HG02642 (cell line): Measurements from ENCODE around the gene METTL14.

ENCODE experiments used
- ATAC-seq: cut with Tn5 transposase; IDR thresholded peaks from one replicate; pipeline ENCODE4 v1.9.1; 2021; ENCODE audit warnings: mild to moderate bottlenecking; ENCODE audit not compliant: unreplicated experiment, poor library complexity

The METTL14 gene

DNA sequence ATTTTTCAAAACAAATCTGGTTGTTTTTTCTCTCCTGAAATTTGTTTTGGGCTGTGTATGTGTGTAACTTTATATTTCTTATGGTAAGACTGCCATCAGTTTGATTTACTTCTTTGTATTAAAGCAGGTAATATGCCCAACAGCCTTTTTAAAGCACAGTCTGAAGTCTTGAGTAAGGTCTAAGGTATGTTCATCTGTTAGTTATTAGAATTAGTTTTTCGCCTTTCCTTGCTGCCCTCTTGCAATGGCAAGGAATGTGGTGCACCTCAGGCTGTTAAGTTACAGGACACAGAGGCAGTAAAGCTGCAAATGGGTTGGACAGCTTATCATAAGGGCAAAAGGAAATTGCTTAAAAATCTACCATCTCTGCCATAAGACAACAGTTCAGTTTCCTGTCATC lies 71.8 kb downstream of the METTL14 start:
- no peak for ATAC-seq

DNA sequence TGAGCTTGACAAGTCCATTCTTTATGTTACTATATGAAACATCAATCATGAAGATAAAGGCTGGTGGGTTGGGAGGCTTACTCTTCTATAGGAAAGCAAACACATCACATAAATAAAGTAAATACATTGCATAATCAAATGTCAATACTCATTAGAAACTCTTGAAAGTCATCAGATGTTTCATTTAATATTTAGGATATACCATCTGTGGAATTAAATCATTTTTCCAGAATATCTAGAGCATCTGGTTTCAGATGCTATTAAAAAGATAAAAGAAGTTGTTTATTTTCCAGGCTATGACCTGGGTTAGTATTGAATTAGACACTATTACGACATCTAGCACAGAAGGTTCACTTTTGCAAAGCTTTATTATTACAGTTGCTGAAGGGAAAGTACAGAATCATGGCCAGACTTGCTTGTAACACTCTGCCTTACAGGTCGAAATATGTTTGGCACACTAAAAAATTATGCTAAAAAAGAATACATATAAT lies 72.6 kb downstream of the METTL14 start:
- ATAC-seq, result no peak

DNA sequence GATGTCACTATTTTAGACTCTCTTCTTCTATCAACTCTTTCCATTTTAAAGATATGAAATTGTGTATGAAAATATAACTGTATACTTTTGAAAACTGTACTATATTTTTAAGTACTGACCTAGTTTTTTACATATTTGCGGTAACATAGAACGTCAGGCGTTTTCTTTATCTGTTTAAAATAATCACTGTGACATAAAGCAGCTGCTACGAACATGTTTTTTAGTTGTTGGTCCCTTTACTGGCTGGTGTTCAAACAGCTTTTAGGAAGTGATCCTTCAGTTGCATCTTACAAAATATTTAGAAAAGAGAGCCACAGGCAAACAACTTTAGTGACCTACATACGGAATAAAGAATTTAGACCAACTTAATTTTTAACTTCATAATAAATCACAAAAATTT lies 73.1 kb downstream of the METTL14 start:
- no peak for ATAC-seq

DNA sequence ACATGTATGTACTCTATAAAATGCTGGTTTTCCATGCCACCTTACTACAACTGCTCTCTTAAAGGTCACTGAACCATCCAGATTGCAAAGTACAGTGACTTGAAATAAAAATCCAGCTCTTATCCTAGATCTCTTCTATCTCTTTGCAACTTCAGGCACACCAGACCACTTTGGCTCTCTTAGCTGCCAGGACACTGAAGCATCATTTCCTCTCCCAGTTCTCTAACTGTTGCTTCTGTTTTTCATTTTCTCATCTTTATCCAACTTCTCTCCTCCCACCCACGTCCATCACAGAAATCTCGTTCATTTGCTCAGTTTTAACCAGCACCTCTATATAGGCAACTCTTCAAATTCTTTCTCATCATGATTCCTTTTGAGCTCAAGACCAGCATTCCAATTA lies 74.3 kb downstream of the METTL14 start:
- ATAC-seq, result no peak

DNA sequence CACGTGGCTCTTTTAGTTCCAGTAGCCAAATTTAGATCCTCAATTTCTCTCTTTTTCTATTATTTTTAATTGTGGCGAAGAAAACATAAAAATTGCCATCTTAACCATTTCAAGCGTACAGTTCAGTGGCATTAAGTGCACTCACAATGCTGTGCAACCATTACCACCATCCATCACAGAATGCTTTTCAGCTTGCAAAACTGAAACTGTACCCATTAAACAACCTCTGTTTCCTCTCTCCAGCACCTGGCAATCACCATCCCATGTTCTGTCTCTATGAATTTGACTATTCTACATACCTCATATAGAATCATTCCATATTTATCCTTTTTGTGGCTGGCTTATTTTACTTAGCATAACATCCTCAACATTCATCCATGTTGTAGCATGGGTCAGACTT lies 74.9 kb downstream of the METTL14 start:
- peak; percentile 58 for ATAC-seq

DNA sequence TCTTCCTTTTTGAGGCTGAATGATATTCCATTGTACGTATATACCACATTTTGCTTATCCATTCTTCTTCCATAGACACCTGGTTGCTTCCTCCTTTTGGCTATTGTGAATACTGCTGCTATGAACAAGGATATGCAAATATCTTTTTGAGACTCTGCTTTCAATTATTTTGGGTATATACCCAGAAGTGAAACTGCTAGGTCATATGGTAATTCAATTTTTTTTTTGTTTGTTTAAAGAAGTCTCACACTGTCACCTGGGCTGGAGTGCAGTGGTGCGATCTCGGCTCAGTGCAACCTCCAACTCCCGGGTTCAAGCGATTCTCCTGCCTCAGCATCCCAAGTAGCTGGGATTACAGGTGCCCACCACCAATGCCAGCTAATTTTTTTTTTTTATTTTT lies 75.3 kb downstream of the METTL14 start:
- ATAC-seq, result peak; percentile 96

DNA sequence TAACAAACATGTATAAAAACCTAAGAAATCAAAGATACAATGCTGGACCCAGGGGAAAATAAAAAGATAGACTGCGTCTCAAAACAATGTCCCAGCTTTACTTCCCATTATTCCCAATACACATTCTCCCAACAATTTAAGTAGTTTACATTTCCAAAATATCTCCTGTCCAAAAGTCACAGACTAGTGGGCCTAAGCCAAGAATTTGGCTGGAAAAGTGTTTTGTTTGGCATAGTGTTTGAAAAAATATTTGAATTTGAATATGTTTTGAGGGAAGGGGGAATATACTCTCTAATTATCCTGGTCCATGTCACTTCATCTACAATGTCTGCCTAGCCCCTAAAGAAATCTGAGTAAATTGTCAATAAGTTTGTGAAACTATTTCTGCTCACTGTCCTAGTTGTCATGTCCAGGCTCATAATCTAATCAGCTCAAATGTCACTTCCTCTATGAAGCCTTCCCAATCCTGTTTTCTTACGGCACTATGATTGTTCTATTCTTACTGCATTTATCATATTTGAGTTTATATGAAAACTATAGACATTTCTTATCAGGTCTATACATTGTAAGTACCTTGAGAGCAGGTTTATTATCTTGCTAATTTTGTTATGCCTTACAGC lies 76.3 kb downstream of the METTL14 start:
- no peak for ATAC-seq

DNA sequence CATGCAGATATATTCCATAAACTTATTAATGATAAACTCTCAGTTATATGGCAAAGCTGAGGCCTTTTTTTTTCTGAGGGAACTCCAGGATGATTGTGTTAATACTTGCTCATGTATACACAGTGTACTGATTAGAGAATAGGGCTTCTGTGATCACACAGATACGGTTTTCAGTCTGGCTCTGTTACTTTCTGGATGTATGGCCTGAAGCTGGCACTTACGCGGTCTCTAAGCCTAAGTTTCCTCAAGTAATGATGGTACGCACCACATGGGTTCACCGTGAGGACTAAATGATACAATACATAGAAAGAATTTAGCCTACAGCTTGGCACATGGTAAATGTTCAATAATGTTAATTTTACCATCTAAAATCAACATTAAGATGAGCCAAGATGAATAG lies 77.0 kb downstream of the METTL14 start:
- ATAC-seq, result no peak

DNA sequence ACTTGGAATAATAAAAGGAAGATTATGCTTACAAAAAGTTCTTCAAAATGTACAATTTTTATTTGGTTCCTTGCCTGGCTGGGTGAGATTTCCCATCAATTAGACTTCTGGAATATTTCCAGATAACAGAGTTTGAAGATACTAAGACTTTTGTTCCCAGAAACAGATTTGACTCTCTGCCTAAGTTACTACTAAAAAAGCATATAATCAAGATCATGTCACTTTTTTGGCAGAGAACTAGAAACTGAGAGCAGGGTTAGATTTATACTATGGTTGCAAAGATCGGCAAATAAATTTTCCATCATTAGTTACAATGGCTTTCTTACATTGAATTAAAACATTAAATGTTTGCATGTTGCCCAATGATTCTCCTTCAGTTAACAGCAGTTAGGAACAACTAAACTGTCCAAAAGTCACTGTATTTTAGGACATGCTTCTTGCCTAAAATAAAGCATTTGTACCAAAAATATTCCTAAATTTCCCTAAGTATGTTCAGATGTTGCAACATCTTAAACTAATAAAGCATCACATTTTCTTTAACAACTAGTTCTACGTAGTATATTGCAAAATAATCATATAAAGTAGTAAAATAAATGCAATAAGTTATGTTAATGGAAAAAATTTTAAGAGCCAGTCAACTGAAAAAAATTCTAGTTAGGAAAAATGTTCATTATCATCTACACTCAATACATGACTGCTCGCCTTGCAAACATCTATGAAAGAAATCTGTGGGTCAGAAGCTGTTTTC lies 77.7 kb downstream of the METTL14 start:
- ATAC-seq, result no peak
